HCT116 (cell line): ENCODE data around the gene P2RY12. TPM values are rescaled to one million over a fixed set of nuclear protein-coding genes. Genes with fewer than 3 reads are reported as not detected.

Experiments used
- ATAC-seq: fragments of 200-7000 bp; cut with Tn5 transposase; 2 replicates; pipeline ENCODE4 v1.9.1; 2020; ENCODE audit warnings: mild to moderate bottlenecking, moderate library complexity
- BruUV-seq: library from RNA; stranded (reverse); fragments of 400-500 nt; replicated peaks from 2 replicates; lab custom pipeline; 2021; lab: Mats Ljungman, UMichigan
- CTCF ChIA-PET: fragments of 300-600 bp; sonication (Branson Sonifier 250); formaldehyde crosslinking; loops from one replicate; lab custom pipeline; 2021; ENCODE audit warnings: antibody characterized with exemption; lab: Charles Lee
- POLR2A ChIA-PET: fragments of 300-600, 350-600 bp; sonication (Branson Sonifier 250); formaldehyde crosslinking; loops from one replicate; lab custom pipeline; 2021; ENCODE audit warnings: antibody characterized with exemption; lab: Charles Lee
- RAD21 ChIA-PET, 2 experiments: fragments of 300-600 bp; sonication (Branson Sonifier 250); formaldehyde crosslinking; loops; one replicate each; lab custom pipeline; 2023; ENCODE audit warnings: low total read pairs in 2 of 2; ENCODE audit not compliant: uncharacterized antibody in 2 of 2, unreplicated experiment in 2 of 2, low non-redundant PET in 1 of 2; lab: Charles Lee
- DNase-seq: peaks from one replicate; pipeline ENCODE4 v3.0.0-alpha.2; 2010; ENCODE audit warnings: low read depth, low spot score
- H2AFZ ChIP-seq: fragments of 200-600 bp; shearing (Covaris generic), sonication (generic); 2 replicates; pipeline ENCODE4 v1.6.1; 2017; ENCODE audit warnings: low read depth, mixed run types, mixed read lengths, antibody characterized with exemption, low read length; ENCODE audit not compliant: poor library complexity, severe bottlenecking
- H3K27ac ChIP-seq: 2 replicates; pipeline ENCODE4 v1.5.1; 2012; ENCODE audit warnings: low read depth, low read length
- H3K27me3 ChIP-seq: fragments of 200-600 bp; sonication (generic); 2 replicates; pipeline ENCODE4 v1.6.1; 2016; ENCODE audit warnings: mixed run types, low read length, mixed read lengths; ENCODE audit not compliant: insufficient read depth
- H3K36me3 ChIP-seq, 2 experiments: fragments of 200-500 bp in 1 of 2; fragments of 200-600 bp in 1 of 2; sonication (Bioruptor generic) in 1 of 2; sonication (generic) in 1 of 2; 2 replicates each; pipeline versions ENCODE4 v1.5.1 to v1.6.1; 2014 to 2016; ENCODE audit warnings: low read length in 2 of 2, inconsistent platforms in 1 of 2, mixed read lengths in 1 of 2, mixed run types in 1 of 2; ENCODE audit not compliant: insufficient read depth in 2 of 2, control insufficient read depth in 1 of 2
- H3K4me1 ChIP-seq, 2 experiments: fragments of 200-600 bp in 1 of 2; sonication (generic) in 1 of 2; 2 replicates each; pipeline versions ENCODE4 v1.5.1 to v1.6.1; 2012 to 2017; ENCODE audit warnings: low read length in 2 of 2, inconsistent platforms in 1 of 2, mild to moderate bottlenecking in 1 of 2, mixed read lengths in 1 of 2, mixed run types in 1 of 2, moderate library complexity in 1 of 2; ENCODE audit not compliant: insufficient read depth in 2 of 2, control insufficient read depth in 1 of 2
- H3K4me2 ChIP-seq: fragments of 200-600 bp; sonication (generic); 2 replicates; pipeline ENCODE4 v1.6.1; 2017; ENCODE audit warnings: mixed run types, low read length, mixed read lengths
- H3K4me3 ChIP-seq, 2 experiments: fragments of 200-600 bp in 1 of 2; sonication (generic) in 1 of 2; replicated peaks in 1 of 2; 2 replicates each; pipeline ENCODE4 v1.5.1; 2011 to 2016; ENCODE audit warnings: low read length in 2 of 2, control low read depth in 1 of 2, low read depth in 1 of 2, mild to moderate bottlenecking in 1 of 2, mixed read lengths in 1 of 2, mixed run types in 1 of 2
- H3K79me2 ChIP-seq: fragments of 200-600 bp; sonication (generic); 2 replicates; pipeline ENCODE4 v1.6.1; 2017; ENCODE audit warnings: mild to moderate bottlenecking, mixed run types, low read length, moderate library complexity, mixed read lengths; ENCODE audit not compliant: insufficient read depth
- H3K9ac ChIP-seq: fragments of 200-600 bp; sonication (generic); 2 replicates; pipeline ENCODE4 v1.6.1; 2016; ENCODE audit warnings: low read length, mixed read lengths
- H3K9me2 ChIP-seq: fragments of 200-600 bp; sonication (generic), shearing (Covaris generic); 2 replicates; pipeline ENCODE4 v1.6.1; 2017; ENCODE audit warnings: mixed run types, mild to moderate bottlenecking, moderate library complexity; ENCODE audit not compliant: insufficient read depth
- H3K9me3 ChIP-seq, 2 experiments: fragments of 200-500 bp in 1 of 2; fragments of 200-600 bp in 1 of 2; sonication (Bioruptor generic) in 1 of 2; sonication (generic) in 1 of 2; 2 replicates each; pipeline ENCODE4 v1.6.1; 2014 to 2017; ENCODE audit warnings: low read length in 2 of 2, mixed read lengths in 2 of 2, inconsistent platforms in 1 of 2, low read depth in 1 of 2, mild to moderate bottlenecking in 1 of 2, mixed run types in 1 of 2, moderate library complexity in 1 of 2; ENCODE audit not compliant: control insufficient read depth in 1 of 2, insufficient read depth in 1 of 2
- H4K20me1 ChIP-seq: fragments of 200-600 bp; sonication (generic), shearing (Covaris generic); 2 replicates; pipeline ENCODE4 v1.6.1; 2017; ENCODE audit warnings: mixed run types, mild to moderate bottlenecking, moderate library complexity; ENCODE audit not compliant: insufficient read depth
- EGR1 ChIP-seq: IDR thresholded peaks from 2 replicates; pipeline ENCODE4 v1.6.1; 2012; ENCODE audit warnings: low read depth
- EZH2 ChIP-seq: fragments of 200-600 bp; sonication (generic); IDR thresholded peaks from 2 replicates; pipeline ENCODE4 v1.6.1; 2017; ENCODE audit warnings: antibody characterized with exemption, mixed run types
- EZH2phosphoT487 ChIP-seq: fragments of 200-600 bp; IDR thresholded peaks from 2 replicates; pipeline ENCODE4 v1.6.1; 2018; ENCODE audit warnings: antibody characterized with exemption, borderline replicate concordance
- RAD21 ChIP-seq: IDR thresholded peaks from 2 replicates; pipeline ENCODE4 v1.6.1; 2012; ENCODE audit warnings: low read depth, mild to moderate bottlenecking
- SIN3A ChIP-seq: IDR thresholded peaks from 2 replicates; pipeline ENCODE4 v1.6.1; 2012; ENCODE audit warnings: low read depth
- SRF ChIP-seq: IDR thresholded peaks from 2 replicates; pipeline ENCODE4 v1.6.1; 2012; ENCODE audit warnings: low read depth
- TCF7L2 ChIP-seq: IDR thresholded peaks from 2 replicates; pipeline ENCODE4 v1.7.0; 2011; ENCODE audit warnings: borderline replicate concordance, inconsistent platforms; ENCODE audit not compliant: insufficient read depth, insufficient read length; ENCODE audit errors: extremely low read depth
- ZNF274 ChIP-seq: fragments of 200-500 bp; sonication (Bioruptor generic); IDR thresholded peaks from 2 replicates; pipeline ENCODE4 v1.6.1; 2014; ENCODE audit warnings: mild to moderate bottlenecking, low read depth, low read length, inconsistent platforms
- intact Hi-C: fragments of 100-400 bp; cut with micrococcal nuclease; formaldehyde crosslinking; loops from 2 replicates; pipeline ENCODE4 v1.10.0; 2022
- total RNA-seq: library from RNA; stranded (reverse); gene quantifications from one replicate; pipeline ENCODE4 v1.2.1, GENCODE V29; 2021; ENCODE audit not compliant: unreplicated experiment
- TF ChIP-seq, protein P1 (sequence below): IDR thresholded peaks from 2 replicates; pipeline ENCODE4 v1.6.1; 2012
- TF ChIP-seq, protein P2 (sequence below): IDR thresholded peaks from 2 replicates; pipeline ENCODE4 v1.6.1; 2011; ENCODE audit warnings: mild to moderate bottlenecking, low read length, moderate library complexity; ENCODE audit not compliant: insufficient replicate concordance; ENCODE audit errors: extremely low read depth
- TF ChIP-seq, protein P3 (sequence below), 3 experiments: fragments of 200-600 bp in 1 of 3; sonication (generic) in 1 of 3; IDR thresholded peaks in 2 of 3; conservative IDR thresholded peaks in 1 of 3; 2 replicates each; pipeline ENCODE4 v1.5.1; 2012 to 2017; ENCODE audit warnings: low read depth in 2 of 3, low read length in 2 of 3, antibody characterized with exemption in 1 of 3, borderline replicate concordance in 1 of 3, control low read depth in 1 of 3, mild to moderate bottlenecking in 1 of 3, mixed read lengths in 1 of 3, mixed run types in 1 of 3, moderate library complexity in 1 of 3; ENCODE audit not compliant: insufficient read depth in 1 of 3

The P2RY12 gene
- total RNA-seq, 1 experiment from 2014 or later: not detected

DNA sequence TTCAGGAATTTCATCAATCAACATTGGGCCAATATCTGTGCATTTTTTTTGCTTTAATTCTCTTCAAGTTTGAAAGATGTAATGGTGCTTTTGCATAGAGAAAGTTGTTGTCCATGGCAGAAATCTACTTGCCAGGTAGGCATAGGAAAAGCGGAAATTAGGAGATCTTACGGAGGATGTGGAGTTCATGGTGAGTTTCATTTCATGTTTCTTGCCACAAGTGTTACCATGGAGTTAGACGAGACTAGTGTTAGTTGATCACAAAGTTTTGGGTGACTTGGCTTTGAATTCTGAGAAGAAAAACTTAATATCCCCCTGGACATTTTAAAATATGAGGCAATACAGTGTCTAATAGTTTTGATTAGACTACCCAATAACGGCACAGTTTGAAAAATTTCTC lies 54.2 kb downstream of the P2RY12 start:
- H4K20me1 ChIP-seq: no peaks in the 10 kb centered on the region
- no peak overlapping the region for H3K4me3 ChIP-seq
- TF ChIP-seq EZH2 (no peak), ZNF274 (no peak), RAD21 (no peak), TCF7L2 (no peak), EZH2phosphoT487 (no peak), SIN3A (no peak), EGR1 (no peak), SRF (no peak)
- TF ChIP-seq, protein P1, sequence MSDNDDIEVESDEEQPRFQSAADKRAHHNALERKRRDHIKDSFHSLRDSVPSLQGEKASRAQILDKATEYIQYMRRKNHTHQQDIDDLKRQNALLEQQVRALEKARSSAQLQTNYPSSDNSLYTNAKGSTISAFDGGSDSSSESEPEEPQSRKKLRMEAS: no peak
- TF ChIP-seq, protein P2, sequence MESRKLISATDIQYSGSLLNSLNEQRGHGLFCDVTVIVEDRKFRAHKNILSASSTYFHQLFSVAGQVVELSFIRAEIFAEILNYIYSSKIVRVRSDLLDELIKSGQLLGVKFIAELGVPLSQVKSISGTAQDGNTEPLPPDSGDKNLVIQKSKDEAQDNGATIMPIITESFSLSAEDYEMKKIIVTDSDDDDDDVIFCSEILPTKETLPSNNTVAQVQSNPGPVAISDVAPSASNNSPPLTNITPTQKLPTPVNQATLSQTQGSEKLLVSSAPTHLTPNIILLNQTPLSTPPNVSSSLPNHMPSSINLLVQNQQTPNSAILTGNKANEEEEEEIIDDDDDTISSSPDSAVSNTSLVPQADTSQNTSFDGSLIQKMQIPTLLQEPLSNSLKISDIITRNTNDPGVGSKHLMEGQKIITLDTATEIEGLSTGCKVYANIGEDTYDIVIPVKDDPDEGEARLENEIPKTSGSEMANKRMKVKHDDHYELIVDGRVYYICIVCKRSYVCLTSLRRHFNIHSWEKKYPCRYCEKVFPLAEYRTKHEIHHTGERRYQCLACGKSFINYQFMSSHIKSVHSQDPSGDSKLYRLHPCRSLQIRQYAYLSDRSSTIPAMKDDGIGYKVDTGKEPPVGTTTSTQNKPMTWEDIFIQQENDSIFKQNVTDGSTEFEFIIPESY: no peak
- TF ChIP-seq, protein P3, sequence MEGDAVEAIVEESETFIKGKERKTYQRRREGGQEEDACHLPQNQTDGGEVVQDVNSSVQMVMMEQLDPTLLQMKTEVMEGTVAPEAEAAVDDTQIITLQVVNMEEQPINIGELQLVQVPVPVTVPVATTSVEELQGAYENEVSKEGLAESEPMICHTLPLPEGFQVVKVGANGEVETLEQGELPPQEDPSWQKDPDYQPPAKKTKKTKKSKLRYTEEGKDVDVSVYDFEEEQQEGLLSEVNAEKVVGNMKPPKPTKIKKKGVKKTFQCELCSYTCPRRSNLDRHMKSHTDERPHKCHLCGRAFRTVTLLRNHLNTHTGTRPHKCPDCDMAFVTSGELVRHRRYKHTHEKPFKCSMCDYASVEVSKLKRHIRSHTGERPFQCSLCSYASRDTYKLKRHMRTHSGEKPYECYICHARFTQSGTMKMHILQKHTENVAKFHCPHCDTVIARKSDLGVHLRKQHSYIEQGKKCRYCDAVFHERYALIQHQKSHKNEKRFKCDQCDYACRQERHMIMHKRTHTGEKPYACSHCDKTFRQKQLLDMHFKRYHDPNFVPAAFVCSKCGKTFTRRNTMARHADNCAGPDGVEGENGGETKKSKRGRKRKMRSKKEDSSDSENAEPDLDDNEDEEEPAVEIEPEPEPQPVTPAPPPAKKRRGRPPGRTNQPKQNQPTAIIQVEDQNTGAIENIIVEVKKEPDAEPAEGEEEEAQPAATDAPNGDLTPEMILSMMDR (IDR thresholded peaks at IDR 0.05 in 2 of 3, conservative IDR thresholded peaks at IDR 0.05 in 1 of 3; ENCODE audit: borderline replicate concordance in 1 of 3, insufficient read depth in 1 of 3, low read depth in 2 of 3, low read length in 2 of 3): no peak
- ATAC-seq (no peak), DNase-seq (no peak)
- ChIA-PET POLR2A (no interaction called here), RAD21 (no interaction called here), CTCF (no interaction called here)
- H3K4me1 ChIP-seq: peaks cover 15 to 22% of the 10 kb centered on the region in 2 experiments
- no peaks in the 10 kb centered on the region for H3K9me2 ChIP-seq
- no peak overlapping the region for H2AFZ ChIP-seq
- H3K79me2 ChIP-seq: no peaks in the 10 kb centered on the region
- no peak overlapping the region for H3K4me2 ChIP-seq
- intact Hi-C loops: no loop called here
- H3K9ac ChIP-seq: no peak overlapping the region
- no peaks in the 10 kb centered on the region for H3K27me3 ChIP-seq
- no TSS peak for BruUV-seq
- no peak overlapping the region for H3K27ac ChIP-seq
- H3K9me3 ChIP-seq: no peaks in the 10 kb centered on the region
- H3K36me3 ChIP-seq: no peaks in the 10 kb centered on the region
